Endodermal cell (in vitro differentiated cells): ENCODE results near the gene PRELP. TPM values are rescaled to one million over a fixed set of nuclear protein-coding genes. Genes with fewer than 3 reads are reported as not detected.

ENCODE experiments used
- DNase-seq: peaks from one replicate; pipeline ENCODE4 v3.0.0-alpha.2; 2017
- H3K27ac ChIP-seq: 2 replicates; pipeline ENCODE4 v1.5.1; 2013; ENCODE audit warnings: mild to moderate bottlenecking, low read depth, low read length, moderate library complexity
- H3K27me3 ChIP-seq: 2 replicates; pipeline ENCODE4 v1.6.1; 2013; ENCODE audit warnings: mild to moderate bottlenecking, low read length, moderate library complexity; ENCODE audit not compliant: insufficient read depth, control insufficient read depth, poor library complexity, severe bottlenecking
- H3K36me3 ChIP-seq: 2 replicates; pipeline ENCODE4 v1.7.0; 2013; ENCODE audit warnings: mild to moderate bottlenecking, low read length, moderate library complexity; ENCODE audit not compliant: control insufficient read depth, insufficient read depth
- H3K4me1 ChIP-seq: one replicate; pipeline ENCODE4 v1.7.0; 2013; ENCODE audit warnings: low read length; ENCODE audit not compliant: control insufficient read depth, insufficient read depth
- H3K4me3 ChIP-seq: 2 replicates; pipeline ENCODE4 v1.5.1; 2013; ENCODE audit warnings: mild to moderate bottlenecking, low read length, moderate library complexity
- H3K9ac ChIP-seq: 2 replicates; pipeline ENCODE4 v1.6.1; 2013; ENCODE audit warnings: mild to moderate bottlenecking, low read length, moderate library complexity; ENCODE audit not compliant: poor library complexity, severe bottlenecking; ENCODE audit errors: extremely low read depth
- H3K9me3 ChIP-seq: 2 replicates; pipeline ENCODE4 v1.6.1; 2013; ENCODE audit warnings: mild to moderate bottlenecking, low read length, moderate library complexity; ENCODE audit not compliant: control insufficient read depth
- H3K27ac Mint-ChIP-seq: 2 replicates; pipeline ENCODE4 v1.8.0; 2020; ENCODE audit warnings: mixed read lengths
- H3K27me3 Mint-ChIP-seq: 2 replicates; pipeline ENCODE4 v1.8.0; 2021; ENCODE audit warnings: mild to moderate bottlenecking, mixed read lengths; ENCODE audit not compliant: insufficient read depth
- H3K36me3 Mint-ChIP-seq: 2 replicates; pipeline ENCODE4 v1.8.0; 2020; ENCODE audit warnings: low read depth, mixed read lengths
- H3K4me1 Mint-ChIP-seq: 2 replicates; pipeline ENCODE4 v1.8.0; 2020; ENCODE audit warnings: mixed read lengths
- H3K4me3 Mint-ChIP-seq: 2 replicates; pipeline ENCODE4 v1.8.0; 2020; ENCODE audit warnings: mild to moderate bottlenecking, moderate library complexity, mixed read lengths
- H3K9me3 Mint-ChIP-seq: 2 replicates; pipeline ENCODE4 v1.8.0; 2020; ENCODE audit warnings: mild to moderate bottlenecking, mixed read lengths
- CTCF ChIP-seq: fragments of 200-600 bp; sonication (generic); conservative IDR thresholded peaks from 2 replicates; pipeline ENCODE4 v1.5.0; 2021; ENCODE audit warnings: antibody characterized with exemption, mild to moderate bottlenecking
- WGBS, 2 experiments: methylation state at CpG; one replicate each; pipeline versions ENCODE4 v1.1.5 to v1.1.7; 2013; ENCODE audit warnings: missing lambda C conversion rate in 2 of 2, mixed read lengths in 1 of 2; ENCODE audit not compliant: insufficient coverage in 1 of 2, insufficient read length in 1 of 2; 5-methylcytosine and 5-hydroxymethylcytosine counted together
- total RNA-seq, 2 donors: library from RNA; stranded (reverse); fragmentation: NEBNext Ultra II Directional in 1 of 2; extraction: Animal tissue kit (Norgen Biotek cat#: 25700) in 1 of 2; gene quantifications; 2 replicates in 1 of 2; 3 replicates in 1 of 2; pipeline ENCODE4 v1.2.1, GENCODE V29; 2021

The PRELP gene
- total RNA-seq, 2 donors from 2014 or later: 0.66 to 3.9 TPM

DNA sequence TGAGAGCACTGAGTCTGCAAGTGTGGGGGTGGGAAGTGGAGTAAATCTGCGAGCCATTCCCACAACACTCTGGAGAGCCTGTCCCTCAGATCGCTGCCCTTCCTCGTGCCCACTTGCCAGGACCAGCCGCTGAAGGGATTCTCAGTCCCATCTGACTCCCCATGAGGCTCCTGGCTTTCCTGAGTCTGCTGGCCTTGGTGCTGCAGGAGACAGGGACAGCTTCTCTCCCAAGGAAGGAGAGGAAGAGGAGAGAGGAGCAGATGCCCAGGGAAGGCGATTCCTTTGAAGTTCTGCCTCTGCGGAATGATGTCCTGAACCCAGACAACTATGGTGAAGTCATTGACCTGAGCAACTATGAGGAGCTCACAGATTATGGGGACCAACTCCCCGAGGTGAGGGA, 20.2 kb downstream of the PRELP start:
- no peak for DNase-seq
- Mint-ChIP-seq H3K27ac (no peak overlapping the region), H3K36me3 (no peaks in the 10 kb centered on the region), H3K27me3 (peaks cover 9% of the 10 kb centered on the region), H3K9me3 (no peaks in the 10 kb centered on the region), H3K4me3 (no peak overlapping the region), H3K4me1 (peaks cover 16% of the 10 kb centered on the region)
- TF ChIP-seq CTCF: no peak
- Histone ChIP-seq H3K9me3 (no peaks in the 10 kb centered on the region), H3K27ac (no peak overlapping the region), H3K9ac (no peak overlapping the region), H3K27me3 (no peaks in the 10 kb centered on the region), H3K4me3 (no peak overlapping the region), H3K36me3 (no peaks in the 10 kb centered on the region), H3K4me1 (no peaks in the 10 kb centered on the region)
- WGBS, 2 experiments: 88 to 92% methylated on average over 7 of the region's 7 CpGs

DNA sequence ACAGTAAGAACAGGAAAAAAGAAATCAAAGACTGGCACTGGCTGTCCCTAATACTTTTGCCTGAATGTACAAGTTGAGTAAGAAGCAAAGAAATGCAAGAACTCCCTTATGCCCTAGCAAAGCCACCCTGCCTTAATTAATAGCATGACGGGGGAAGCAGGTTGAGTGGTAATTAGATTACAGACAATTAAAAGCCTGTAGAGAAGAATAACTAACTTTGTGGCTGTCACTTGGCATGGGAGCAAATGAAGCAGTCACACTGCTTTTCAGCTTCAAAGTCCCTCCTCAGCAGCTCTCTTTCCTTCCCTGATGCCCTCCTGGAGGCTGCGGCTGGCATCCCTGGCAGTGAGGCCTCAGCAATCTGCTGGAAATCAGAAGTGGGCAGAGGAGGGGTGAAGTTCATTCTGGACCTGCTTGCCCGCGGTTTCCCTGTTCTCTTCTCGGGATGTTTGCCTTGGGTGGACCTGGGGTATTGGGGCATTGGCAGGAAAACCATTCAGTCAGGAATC, 21.7 kb downstream of the PRELP start:
- no peak overlapping the region for H3K9ac ChIP-seq
- no peaks in the 10 kb centered on the region for H3K27me3 ChIP-seq
- WGBS, 2 experiments: 89 to 94% methylated on average over 3 to 5 of the region's 5 CpGs
- H3K9me3 Mint-ChIP-seq: no peaks in the 10 kb centered on the region
- H3K4me1 Mint-ChIP-seq: peaks cover 3% of the 10 kb centered on the region
- H3K27ac Mint-ChIP-seq: no peak overlapping the region
- H3K4me3 ChIP-seq: no peak overlapping the region
- H3K4me1 ChIP-seq: no peaks in the 10 kb centered on the region
- peaks cover 6% of the 10 kb centered on the region for H3K27me3 Mint-ChIP-seq
- no peak overlapping the region for H3K27ac ChIP-seq
- DNase-seq: no peak
- no peaks in the 10 kb centered on the region for H3K36me3 ChIP-seq
- no peak for TF ChIP-seq CTCF
- no peaks in the 10 kb centered on the region for H3K9me3 ChIP-seq
- H3K4me3 Mint-ChIP-seq: no peak overlapping the region
- H3K36me3 Mint-ChIP-seq: no peaks in the 10 kb centered on the region

GRCh38 chr1:203499643-203500278, 24.2 kb downstream of the PRELP start:
- DNase-seq: no peak
- Histone ChIP-seq H3K4me3 (no peak overlapping the region), H3K27me3 (peaks cover 8% of the 10 kb centered on the region), H3K9ac (no peak overlapping the region), H3K4me1 (no peaks in the 10 kb centered on the region), H3K36me3 (no peaks in the 10 kb centered on the region), H3K9me3 (no peaks in the 10 kb centered on the region), H3K27ac (no peak overlapping the region)
- TF ChIP-seq CTCF: no peak
- peaks cover 2% of the 10 kb centered on the region for H3K4me1 Mint-ChIP-seq
- H3K27me3 Mint-ChIP-seq: peaks cover 10% of the 10 kb centered on the region
- H3K36me3 Mint-ChIP-seq: no peaks in the 10 kb centered on the region
- no peak overlapping the region for H3K4me3 Mint-ChIP-seq
- no peaks in the 10 kb centered on the region for H3K9me3 Mint-ChIP-seq
- 92 to 94% methylated on average over 2 to 6 of the region's 7 CpGs for WGBS, 2 experiments
- no peak overlapping the region for H3K27ac Mint-ChIP-seq
